ENCODE data around the gene DLX4. TPM values are rescaled to one million over a fixed set of nuclear protein-coding genes. Genes with fewer than 3 reads are reported as not detected.

The DLX4 gene
- total RNA-seq, 1 donor from 2014 or later, result 1.2 TPM

DNA sequence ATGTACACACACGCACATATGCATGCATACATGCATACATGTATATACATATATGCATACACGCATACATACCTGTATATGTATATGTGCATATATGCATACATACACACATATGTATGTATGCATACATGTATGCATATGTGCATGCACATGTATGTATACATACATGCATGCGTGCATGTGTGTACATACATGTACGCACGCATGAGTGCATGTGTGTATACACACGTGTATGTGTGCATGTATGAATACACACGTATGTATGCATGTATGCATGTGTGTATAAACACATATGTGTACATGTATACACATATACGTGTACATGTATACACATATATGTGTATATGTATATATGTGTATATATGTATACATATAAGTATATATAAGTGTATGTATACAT lies 54.5 kb downstream of the DLX4 start:
- DNase-seq (ENCODE audit: extremely low spot score in 2 of 2), result peak in 1 of 2 donors; percentile 0
- no peak overlapping the region for H3K27ac ChIP-seq
- no peaks in the 10 kb centered on the region for H3K9me3 ChIP-seq
- TF ChIP-seq POLR2A (IDR thresholded peaks at IDR 0.05), result no peak
- TF ChIP-seq POLR2AphosphoS5 (IDR thresholded peaks at IDR 0.05; ENCODE audit: insufficient read depth in 1 of 2, low read depth in 1 of 2), result no peak
- TF ChIP-seq, protein P1, sequence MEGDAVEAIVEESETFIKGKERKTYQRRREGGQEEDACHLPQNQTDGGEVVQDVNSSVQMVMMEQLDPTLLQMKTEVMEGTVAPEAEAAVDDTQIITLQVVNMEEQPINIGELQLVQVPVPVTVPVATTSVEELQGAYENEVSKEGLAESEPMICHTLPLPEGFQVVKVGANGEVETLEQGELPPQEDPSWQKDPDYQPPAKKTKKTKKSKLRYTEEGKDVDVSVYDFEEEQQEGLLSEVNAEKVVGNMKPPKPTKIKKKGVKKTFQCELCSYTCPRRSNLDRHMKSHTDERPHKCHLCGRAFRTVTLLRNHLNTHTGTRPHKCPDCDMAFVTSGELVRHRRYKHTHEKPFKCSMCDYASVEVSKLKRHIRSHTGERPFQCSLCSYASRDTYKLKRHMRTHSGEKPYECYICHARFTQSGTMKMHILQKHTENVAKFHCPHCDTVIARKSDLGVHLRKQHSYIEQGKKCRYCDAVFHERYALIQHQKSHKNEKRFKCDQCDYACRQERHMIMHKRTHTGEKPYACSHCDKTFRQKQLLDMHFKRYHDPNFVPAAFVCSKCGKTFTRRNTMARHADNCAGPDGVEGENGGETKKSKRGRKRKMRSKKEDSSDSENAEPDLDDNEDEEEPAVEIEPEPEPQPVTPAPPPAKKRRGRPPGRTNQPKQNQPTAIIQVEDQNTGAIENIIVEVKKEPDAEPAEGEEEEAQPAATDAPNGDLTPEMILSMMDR (IDR thresholded peaks at IDR 0.05), result no peak
- intact Hi-C loops (cut with DNase I), result loop anchor here (10.0 kb wide), 1 partner anchor 281 kb away; no protein-coding TSS in a partner anchor
- no peaks in the 10 kb centered on the region for H3K36me3 ChIP-seq
- H3K4me1 ChIP-seq, result peaks cover 17% of the 10 kb centered on the region
- H3K4me3 ChIP-seq, result no peak overlapping the region
- H3K27me3 ChIP-seq, result no peaks in the 10 kb centered on the region

Small RNA genes within 50 kb of the gene (small RNA-seq; reads per million reads assigned to genes)
- not detected for gene RNU6-1313P

Other genes with a start within 250 kb of the DLX4 start
- gene FAM117A, start 205.1 kb upstream of the DLX4 start, total RNA-seq, result 15.7 TPM
- gene KAT7, start 180.5 kb upstream of the DLX4 start, total RNA-seq, result 36.1 TPM
- gene TAC4, start 121.1 kb upstream of the DLX4 start, total RNA-seq, result not detected
- gene DLX3, start 26.0 kb downstream of the DLX4 start, total RNA-seq, result 1.7 TPM
- 50.8 TPM for gene ITGA3, start 86.9 kb downstream of the DLX4 start, total RNA-seq
- 44.4 TPM for gene PDK2, start 126.2 kb downstream of the DLX4 start, total RNA-seq
- gene SAMD14, start 161.0 kb downstream of the DLX4 start, total RNA-seq, result 4.4 TPM
- gene PPP1R9B, start 181.5 kb downstream of the DLX4 start, total RNA-seq, result 37.6 TPM
- gene SGCA, start 196.8 kb downstream of the DLX4 start, total RNA-seq, result 2.2 TPM
- 171 TPM for gene COL1A1, start 232.4 kb downstream of the DLX4 start, total RNA-seq

Measured in vagina (tissue), 2 donors.